HepG2 (cell line): ENCODE measurements around the gene PHF13. TPM values are rescaled to one million over a fixed set of nuclear protein-coding genes. Genes with fewer than 3 reads are reported as not detected.

Source experiments
- BCLAF1 ChIP-seq: fragments of 450-650 bp; IDR thresholded peaks from 2 replicates; pipeline ENCODE4 v1.6.1; 2017; ENCODE audit warnings: mild to moderate bottlenecking
- BRD4 ChIP-seq: sonication (generic); formaldehyde crosslinking; IDR thresholded peaks from 2 replicates; pipeline ENCODE4 v1.4.0; 2020; ENCODE audit warnings: missing genetic modification reagents
- HNF4G ChIP-seq, 2 experiments: sonication (generic) in 1 of 2; formaldehyde crosslinking in 1 of 2; IDR thresholded peaks; 2 replicates each; pipeline versions ENCODE4 v1.4.0 to v1.6.1; 2011 to 2020; ENCODE audit warnings: borderline replicate concordance in 2 of 2, low read depth in 2 of 2, mild to moderate bottlenecking in 2 of 2, low read length in 1 of 2, missing genetic modification reagents in 1 of 2, moderate library complexity in 1 of 2
- JUND ChIP-seq: sonication (generic); formaldehyde crosslinking; IDR thresholded peaks from 2 replicates; pipeline ENCODE4 v1.8.0; 2022; ENCODE audit warnings: mild to moderate bottlenecking, missing genetic modification reagents
- MAX ChIP-seq: IDR thresholded peaks from 2 replicates; pipeline ENCODE4 v1.6.1; 2012; ENCODE audit warnings: inconsistent platforms
- MTF2 ChIP-seq: sonication (generic); formaldehyde crosslinking; IDR thresholded peaks from 2 replicates; pipeline ENCODE4 v1.5.0; 2020; ENCODE audit warnings: missing genetic modification reagents, borderline replicate concordance
- NFAT5 ChIP-seq: sonication (generic); formaldehyde crosslinking; IDR thresholded peaks from 2 replicates; pipeline ENCODE4 v1.4.0; 2020; ENCODE audit warnings: missing genetic modification reagents
- RFX5 ChIP-seq: IDR thresholded peaks from 2 replicates; pipeline ENCODE4 v1.6.1; 2011; ENCODE audit warnings: low read depth, low read length, improper control_type of control experiment
- SP140L ChIP-seq: sonication (generic); formaldehyde crosslinking; IDR thresholded peaks from 2 replicates; pipeline ENCODE4 v1.4.0; 2020; ENCODE audit warnings: missing genetic modification reagents, borderline replicate concordance
- ZBTB42 ChIP-seq: sonication (generic); formaldehyde crosslinking; IDR thresholded peaks from 2 replicates; pipeline ENCODE4 v1.5.0; 2020; ENCODE audit warnings: mild to moderate bottlenecking, missing genetic modification reagents
- ZMAT3 ChIP-seq: sonication (generic); formaldehyde crosslinking; conservative IDR thresholded peaks from 2 replicates; pipeline ENCODE4 v1.7.0; 2021; ENCODE audit warnings: missing genetic modification reagents
- ZNF556 ChIP-seq: sonication (generic); formaldehyde crosslinking; IDR thresholded peaks from 2 replicates; pipeline ENCODE4 v1.4.0; 2020; ENCODE audit warnings: mild to moderate bottlenecking, missing genetic modification reagents, borderline replicate concordance
- ZNF569 ChIP-seq: sonication (generic); formaldehyde crosslinking; IDR thresholded peaks from 2 replicates; pipeline ENCODE4 v1.5.0; 2020; ENCODE audit warnings: mild to moderate bottlenecking, missing genetic modification reagents, moderate library complexity, borderline replicate concordance
- ZNF644 ChIP-seq: IDR thresholded peaks from 2 replicates; pipeline ENCODE4 v1.6.1; 2016; ENCODE audit warnings: low read depth
- ZNF891 ChIP-seq: sonication (generic); formaldehyde crosslinking; IDR thresholded peaks from 2 replicates; pipeline ENCODE4 v1.5.0; 2020; ENCODE audit warnings: mild to moderate bottlenecking, missing genetic modification reagents
- polyA plus RNA-seq, 8 experiments: library from polyadenylated mRNA; depleted of rRNA in 3 of 8; stranded (reverse) in 7 of 8; unstranded in 1 of 8; fragments of >200 nt; fragmentation: Illumina TruSeq in 4 of 8; extraction: Trizol in 4 of 8; gene quantifications; 2 replicates each; pipeline versions ENCODE4 v1.2.1 to v1.2.3, GENCODE V29; 2011 to 2016; ENCODE audit warnings: low read depth in 4 of 8, missing spikeins in 1 of 8, mixed read lengths in 1 of 8; ENCODE audit not compliant: insufficient read depth in 1 of 8
- total RNA-seq, 5 experiments: library from RNA; depleted of rRNA; stranded (reverse); fragments of >200 nt; fragmentation: Illumina TruSeq; extraction: Trizol; gene quantifications; 2 replicates each; pipeline ENCODE4 v1.2.3, GENCODE V29; 2016; ENCODE audit warnings: low read depth in 1 of 5
- TF ChIP-seq, protein P1 (sequence below): sonication (generic); formaldehyde crosslinking; IDR thresholded peaks from 2 replicates; pipeline ENCODE4 v1.4.0; 2020; ENCODE audit warnings: missing genetic modification reagents

The PHF13 gene
- total and polyA plus RNA-seq, 2 of the 13 experiments (the other 11 are each of a cell fraction or from before 2014, with no cell fraction given): 4.7 to 7.4 TPM

DNA sequence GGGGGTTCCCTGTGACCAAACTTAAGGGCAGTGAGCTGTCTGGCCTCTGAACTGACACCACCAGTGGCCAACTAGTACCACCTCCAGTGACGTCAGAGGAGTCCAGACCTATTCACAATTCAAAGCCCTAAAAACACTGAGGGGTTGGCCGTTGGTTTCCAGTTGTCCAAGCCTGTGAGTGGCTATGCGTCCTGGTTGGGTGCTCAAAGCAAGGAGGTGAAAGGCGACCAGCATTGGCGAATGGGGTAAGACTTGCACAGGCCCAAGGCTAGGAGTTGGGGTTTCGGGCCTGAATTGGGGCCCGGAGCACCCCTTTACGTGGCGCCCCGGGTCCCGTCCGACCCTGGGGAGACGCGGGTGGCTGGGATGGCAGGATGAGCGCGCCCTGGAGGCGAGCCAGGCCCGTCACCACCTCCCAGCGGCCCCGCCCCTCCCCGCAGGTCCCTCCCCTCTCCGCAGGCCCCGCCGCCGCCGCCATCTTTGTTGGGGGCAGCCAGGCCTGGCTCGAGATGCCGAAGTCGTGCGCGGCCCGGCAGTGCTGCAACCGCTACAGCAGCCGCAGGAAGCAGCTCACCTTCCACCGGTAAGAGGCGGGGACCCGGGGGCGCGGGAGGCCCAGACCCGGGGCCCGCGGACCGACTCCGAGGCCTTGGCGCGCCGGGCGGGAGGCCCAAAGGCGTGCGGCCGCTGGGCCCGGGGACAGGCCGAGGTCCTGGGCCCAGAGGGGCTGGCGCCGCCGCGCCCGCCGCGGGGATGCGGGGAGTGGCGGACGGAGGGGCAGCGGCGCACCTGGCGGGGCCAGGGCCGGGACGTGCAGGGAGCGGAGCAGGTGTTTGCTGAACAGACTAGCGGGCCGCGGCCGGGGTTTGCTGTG, 11.4 kb downstream of the PHF13 start, which contains the start of gene THAP3 (continued):
- TF ChIP-seq, protein P1, sequence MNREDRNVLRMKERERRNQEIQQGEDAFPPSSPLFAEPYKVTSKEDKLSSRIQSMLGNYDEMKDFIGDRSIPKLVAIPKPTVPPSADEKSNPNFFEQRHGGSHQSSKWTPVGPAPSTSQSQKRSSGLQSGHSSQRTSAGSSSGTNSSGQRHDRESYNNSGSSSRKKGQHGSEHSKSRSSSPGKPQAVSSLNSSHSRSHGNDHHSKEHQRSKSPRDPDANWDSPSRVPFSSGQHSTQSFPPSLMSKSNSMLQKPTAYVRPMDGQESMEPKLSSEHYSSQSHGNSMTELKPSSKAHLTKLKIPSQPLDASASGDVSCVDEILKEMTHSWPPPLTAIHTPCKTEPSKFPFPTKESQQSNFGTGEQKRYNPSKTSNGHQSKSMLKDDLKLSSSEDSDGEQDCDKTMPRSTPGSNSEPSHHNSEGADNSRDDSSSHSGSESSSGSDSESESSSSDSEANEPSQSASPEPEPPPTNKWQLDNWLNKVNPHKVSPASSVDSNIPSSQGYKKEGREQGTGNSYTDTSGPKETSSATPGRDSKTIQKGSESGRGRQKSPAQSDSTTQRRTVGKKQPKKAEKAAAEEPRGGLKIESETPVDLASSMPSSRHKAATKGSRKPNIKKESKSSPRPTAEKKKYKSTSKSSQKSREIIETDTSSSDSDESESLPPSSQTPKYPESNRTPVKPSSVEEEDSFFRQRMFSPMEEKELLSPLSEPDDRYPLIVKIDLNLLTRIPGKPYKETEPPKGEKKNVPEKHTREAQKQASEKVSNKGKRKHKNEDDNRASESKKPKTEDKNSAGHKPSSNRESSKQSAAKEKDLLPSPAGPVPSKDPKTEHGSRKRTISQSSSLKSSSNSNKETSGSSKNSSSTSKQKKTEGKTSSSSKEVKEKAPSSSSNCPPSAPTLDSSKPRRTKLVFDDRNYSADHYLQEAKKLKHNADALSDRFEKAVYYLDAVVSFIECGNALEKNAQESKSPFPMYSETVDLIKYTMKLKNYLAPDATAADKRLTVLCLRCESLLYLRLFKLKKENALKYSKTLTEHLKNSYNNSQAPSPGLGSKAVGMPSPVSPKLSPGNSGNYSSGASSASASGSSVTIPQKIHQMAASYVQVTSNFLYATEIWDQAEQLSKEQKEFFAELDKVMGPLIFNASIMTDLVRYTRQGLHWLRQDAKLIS (CRISPR knock-in tag): no peak
- no peak for TF ChIP-seq ZNF891
- peak; percentile 18; the same call in 1 of the 2 replicates for TF ChIP-seq ZMAT3 (CRISPR knock-in tag)
- no peak for TF ChIP-seq BRD4 (CRISPR knock-in tag)
- no peak for TF ChIP-seq BCLAF1
- no peak for TF ChIP-seq ZNF569
- no peak for TF ChIP-seq ZBTB42 (CRISPR knock-in tag)
- peak; percentile 60; the same call in 1 of the 2 replicates for TF ChIP-seq ZNF644 (CRISPR knock-in tag)
- no peak for TF ChIP-seq RFX5
- TF ChIP-seq ZNF556 (CRISPR knock-in tag): peak; percentile 38; the same call in 1 of the 2 replicates
- no peak for TF ChIP-seq SP140L (CRISPR knock-in tag)
- no peak for TF ChIP-seq JUND (CRISPR knock-in tag)
- peak; percentile 53 for TF ChIP-seq MAX
- TF ChIP-seq HNF4G (IDR thresholded peaks at IDR 0.05; ENCODE audit: borderline replicate concordance, low read depth, low read length): no peak
- 0 out of 2 replicates have a peak, but pooled peaks have one; percentile 32 for TF ChIP-seq HNF4G (CRISPR knock-in tag; IDR thresholded peaks at IDR 0.05; ENCODE audit: borderline replicate concordance, low read depth)
- TF ChIP-seq NFAT5: no peak
- TF ChIP-seq MTF2 (CRISPR knock-in tag): no peak
